Neural progenitor cell (in vitro differentiated cells): ENCODE results near the gene VTA1.

ENCODE experiments used
- EZH2 ChIP-seq: fragments of 200-600 bp; sonication (generic); IDR thresholded peaks from 2 replicates; pipeline ENCODE4 v1.6.1; 2017; ENCODE audit warnings: antibody characterized with exemption, mild to moderate bottlenecking, moderate library complexity
- TF ChIP-seq, protein P1 (sequence below): fragments of 200-600 bp; sonication (generic); IDR thresholded peaks from 2 replicates; pipeline ENCODE4 v1.5.1; 2017; ENCODE audit warnings: antibody characterized with exemption, mild to moderate bottlenecking

DNA sequence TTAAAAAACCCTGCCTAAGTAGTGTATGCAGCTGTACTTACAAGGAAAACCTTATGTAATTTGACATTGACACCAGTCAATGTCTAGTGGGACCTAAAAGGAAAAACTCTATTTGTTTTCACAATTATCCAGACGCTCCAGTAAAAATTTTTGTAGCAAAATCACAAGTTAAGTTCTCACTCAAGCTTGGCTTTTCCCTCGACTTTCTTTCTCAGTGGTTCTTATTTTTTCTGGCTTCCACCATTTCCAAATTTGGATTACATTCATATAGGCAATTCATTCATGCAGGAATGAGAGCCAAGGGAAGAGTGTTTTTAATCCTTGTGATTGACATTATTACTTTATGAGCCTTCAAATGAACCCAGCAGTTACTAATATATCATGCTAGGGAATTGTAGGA is 88.7 kb downstream of the VTA1 start:
- TF ChIP-seq, protein P1, sequence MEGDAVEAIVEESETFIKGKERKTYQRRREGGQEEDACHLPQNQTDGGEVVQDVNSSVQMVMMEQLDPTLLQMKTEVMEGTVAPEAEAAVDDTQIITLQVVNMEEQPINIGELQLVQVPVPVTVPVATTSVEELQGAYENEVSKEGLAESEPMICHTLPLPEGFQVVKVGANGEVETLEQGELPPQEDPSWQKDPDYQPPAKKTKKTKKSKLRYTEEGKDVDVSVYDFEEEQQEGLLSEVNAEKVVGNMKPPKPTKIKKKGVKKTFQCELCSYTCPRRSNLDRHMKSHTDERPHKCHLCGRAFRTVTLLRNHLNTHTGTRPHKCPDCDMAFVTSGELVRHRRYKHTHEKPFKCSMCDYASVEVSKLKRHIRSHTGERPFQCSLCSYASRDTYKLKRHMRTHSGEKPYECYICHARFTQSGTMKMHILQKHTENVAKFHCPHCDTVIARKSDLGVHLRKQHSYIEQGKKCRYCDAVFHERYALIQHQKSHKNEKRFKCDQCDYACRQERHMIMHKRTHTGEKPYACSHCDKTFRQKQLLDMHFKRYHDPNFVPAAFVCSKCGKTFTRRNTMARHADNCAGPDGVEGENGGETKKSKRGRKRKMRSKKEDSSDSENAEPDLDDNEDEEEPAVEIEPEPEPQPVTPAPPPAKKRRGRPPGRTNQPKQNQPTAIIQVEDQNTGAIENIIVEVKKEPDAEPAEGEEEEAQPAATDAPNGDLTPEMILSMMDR: no peak
- TF ChIP-seq EZH2: no peak
